ENCODE results near the gene ABLIM1. TPM values are rescaled to one million over a fixed set of nuclear protein-coding genes. Genes with fewer than 3 reads are reported as not detected.

ABLIM1 gene
- total RNA-seq, 1 donor from 2014 or later = 70.0 TPM

DNA sequence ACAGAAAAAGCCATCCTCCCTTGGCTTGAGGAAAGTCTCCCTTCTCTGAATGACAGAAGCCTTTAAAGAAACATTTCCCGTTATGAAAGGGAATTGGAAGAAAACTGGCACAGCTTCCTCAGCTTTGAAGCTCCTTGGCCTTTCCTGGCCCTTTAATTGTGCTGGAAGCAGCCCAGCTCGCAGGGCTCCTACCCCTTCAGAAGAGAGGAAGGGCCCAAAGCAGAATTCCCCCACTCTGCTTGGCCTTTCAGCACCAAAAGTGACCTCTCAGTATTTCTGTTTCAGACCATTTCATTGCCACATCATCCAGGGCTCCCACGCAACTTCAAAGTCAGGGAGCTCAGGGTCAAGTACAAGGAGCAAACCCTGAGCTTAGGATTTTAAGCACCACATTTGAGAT is 258.0 kb downstream of the ABLIM1 start:
- peaks cover 2% of the 10 kb centered on the region for H3K27me3 Mint-ChIP-seq (ENCODE audit: low read depth, unreplicated experiment)
- FAIRE-seq (no peak), DNase-seq (ENCODE audit: low read depth) (no peak)
- peaks cover 63% of the 10 kb centered on the region for H3K4me1 Mint-ChIP-seq (ENCODE audit: low read depth, unreplicated experiment)
- TF ChIP-seq, protein P1, sequence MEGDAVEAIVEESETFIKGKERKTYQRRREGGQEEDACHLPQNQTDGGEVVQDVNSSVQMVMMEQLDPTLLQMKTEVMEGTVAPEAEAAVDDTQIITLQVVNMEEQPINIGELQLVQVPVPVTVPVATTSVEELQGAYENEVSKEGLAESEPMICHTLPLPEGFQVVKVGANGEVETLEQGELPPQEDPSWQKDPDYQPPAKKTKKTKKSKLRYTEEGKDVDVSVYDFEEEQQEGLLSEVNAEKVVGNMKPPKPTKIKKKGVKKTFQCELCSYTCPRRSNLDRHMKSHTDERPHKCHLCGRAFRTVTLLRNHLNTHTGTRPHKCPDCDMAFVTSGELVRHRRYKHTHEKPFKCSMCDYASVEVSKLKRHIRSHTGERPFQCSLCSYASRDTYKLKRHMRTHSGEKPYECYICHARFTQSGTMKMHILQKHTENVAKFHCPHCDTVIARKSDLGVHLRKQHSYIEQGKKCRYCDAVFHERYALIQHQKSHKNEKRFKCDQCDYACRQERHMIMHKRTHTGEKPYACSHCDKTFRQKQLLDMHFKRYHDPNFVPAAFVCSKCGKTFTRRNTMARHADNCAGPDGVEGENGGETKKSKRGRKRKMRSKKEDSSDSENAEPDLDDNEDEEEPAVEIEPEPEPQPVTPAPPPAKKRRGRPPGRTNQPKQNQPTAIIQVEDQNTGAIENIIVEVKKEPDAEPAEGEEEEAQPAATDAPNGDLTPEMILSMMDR (IDR thresholded peaks at IDR 0.05; ENCODE audit: insufficient read depth, low read depth, low read length) = no peak
- no peak for TF ChIP-seq EZH2 (IDR thresholded peaks at IDR 0.05; ENCODE audit: insufficient read depth, low read length)
- H3K9me3 ChIP-seq (ENCODE audit: insufficient read depth, low read depth, low read length) = no peaks in the 10 kb centered on the region
- H3K4me3 ChIP-seq (ENCODE audit: insufficient read depth, low read depth, low read length) = no peak overlapping the region
- H2AFZ ChIP-seq (ENCODE audit: low read depth, low read length) = no peak overlapping the region
- peaks cover 7% of the 10 kb centered on the region for H3K36me3 Mint-ChIP-seq (ENCODE audit: low read depth, unreplicated experiment)
- H3K4me2 ChIP-seq (ENCODE audit: low read length) = peak overlapping the region; percentile 12
- no peak overlapping the region for H3K27ac Mint-ChIP-seq (ENCODE audit: unreplicated experiment)
- no peaks in the 10 kb centered on the region for H3K36me3 ChIP-seq (ENCODE audit: insufficient read depth, low read length)
- no peak overlapping the region for H3K27ac ChIP-seq (ENCODE audit: low read depth, low read length)
- H3K9me3 Mint-ChIP-seq (ENCODE audit: unreplicated experiment) = no peaks in the 10 kb centered on the region
- peaks cover 22% of the 10 kb centered on the region for H3K4me1 ChIP-seq (ENCODE audit: insufficient read depth, low read length)
- H3K9ac ChIP-seq (ENCODE audit: low read length) = no peak overlapping the region
- peak overlapping the region; percentile 2 for H3K4me3 Mint-ChIP-seq (ENCODE audit: unreplicated experiment)
- peaks cover 3% of the 10 kb centered on the region for H3K27me3 ChIP-seq (ENCODE audit: insufficient read depth, low read length)
- H3K79me2 ChIP-seq (ENCODE audit: insufficient read depth, low read length) = no peaks in the 10 kb centered on the region
- H4K20me1 ChIP-seq (ENCODE audit: insufficient read depth, low read length) = no peaks in the 10 kb centered on the region

DNA sequence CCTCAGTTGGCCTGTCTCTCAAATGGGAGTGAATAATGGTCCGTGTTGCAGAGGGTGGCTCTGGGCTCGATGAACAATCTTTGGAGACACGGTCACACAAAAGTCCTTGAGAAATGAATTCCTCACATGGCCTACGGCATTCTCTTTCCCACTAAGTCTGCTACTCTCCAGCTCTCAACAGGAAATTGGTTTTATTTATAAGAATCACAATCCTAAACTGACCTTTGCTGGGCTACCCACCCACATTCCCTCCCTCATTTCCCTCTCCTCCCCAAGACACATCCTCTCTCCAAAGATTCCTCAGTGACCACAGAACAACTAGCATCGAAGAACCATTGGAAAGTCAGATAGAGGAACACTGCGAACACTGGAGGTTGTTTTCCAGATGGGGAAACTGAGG is 258.5 kb downstream of the ABLIM1 start:
- Histone ChIP-seq H3K9me3 (ENCODE audit: insufficient read depth, low read depth, low read length) (no peaks in the 10 kb centered on the region), H3K27ac (ENCODE audit: low read depth, low read length) (no peak overlapping the region), H3K27me3 (ENCODE audit: insufficient read depth, low read length) (peaks cover 3% of the 10 kb centered on the region), H4K20me1 (ENCODE audit: insufficient read depth, low read length) (no peaks in the 10 kb centered on the region), H3K4me1 (ENCODE audit: insufficient read depth, low read length) (peaks cover 22% of the 10 kb centered on the region), H3K36me3 (ENCODE audit: insufficient read depth, low read length) (no peaks in the 10 kb centered on the region), H3K4me2 (ENCODE audit: low read length) (peak overlapping the region; percentile 12), H2AFZ (ENCODE audit: low read depth, low read length) (no peak overlapping the region), H3K79me2 (ENCODE audit: insufficient read depth, low read length) (no peaks in the 10 kb centered on the region), H3K4me3 (ENCODE audit: insufficient read depth, low read depth, low read length) (no peak overlapping the region), H3K9ac (ENCODE audit: low read length) (no peak overlapping the region)
- Mint-ChIP-seq H3K4me3 (ENCODE audit: unreplicated experiment) (peak overlapping the region; percentile 47), H3K36me3 (ENCODE audit: low read depth, unreplicated experiment) (peaks cover 12% of the 10 kb centered on the region), H3K4me1 (ENCODE audit: low read depth, unreplicated experiment) (peaks cover 63% of the 10 kb centered on the region), H3K27me3 (ENCODE audit: low read depth, unreplicated experiment) (no peaks in the 10 kb centered on the region), H3K27ac (ENCODE audit: unreplicated experiment) (no peak overlapping the region), H3K9me3 (ENCODE audit: unreplicated experiment) (no peaks in the 10 kb centered on the region)
- TF ChIP-seq EZH2 (IDR thresholded peaks at IDR 0.05; ENCODE audit: insufficient read depth, low read length) = no peak
- TF ChIP-seq, protein P1 (IDR thresholded peaks at IDR 0.05; ENCODE audit: insufficient read depth, low read depth, low read length) = no peak
- FAIRE-seq = no peak
- DNase-seq (ENCODE audit: low read depth) = peak; percentile 22

DNA sequence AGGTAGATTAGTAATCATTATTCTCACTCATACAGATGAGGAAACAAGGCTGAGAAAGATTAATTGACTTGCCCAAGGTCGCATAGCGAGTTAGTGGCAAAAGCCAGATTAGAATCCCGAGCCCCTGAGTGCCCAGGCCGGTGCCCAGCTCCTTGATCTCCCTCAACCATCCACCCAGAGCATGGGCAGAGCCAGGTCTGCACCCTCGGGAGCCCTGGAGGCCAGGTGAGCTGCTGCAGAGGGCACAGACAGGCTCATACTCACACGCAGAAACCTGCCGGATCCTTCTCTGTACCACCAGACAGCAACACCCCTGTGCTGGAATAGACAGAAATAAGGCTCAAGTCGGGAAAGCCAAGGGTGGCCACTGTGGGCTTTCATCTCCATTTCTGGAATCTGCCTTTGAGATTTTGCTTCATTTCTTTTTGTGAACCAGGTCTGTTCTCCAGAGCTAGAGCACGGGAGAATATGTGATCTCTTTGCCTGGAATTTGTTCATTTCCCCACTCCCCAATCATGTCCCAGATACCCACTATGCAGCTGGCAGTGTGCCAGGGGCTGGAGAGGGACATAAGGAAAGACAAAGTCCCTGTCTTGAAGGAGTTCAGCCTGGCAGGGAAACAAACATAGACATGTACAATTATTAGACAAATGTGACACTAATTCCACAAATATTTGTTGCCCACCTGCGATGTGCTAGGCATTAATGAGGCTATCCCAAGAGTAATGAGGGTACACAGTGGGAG is 259.3 kb downstream of the ABLIM1 start:
- Mint-ChIP-seq H3K36me3 (ENCODE audit: low read depth, unreplicated experiment) (peaks cover 12% of the 10 kb centered on the region), H3K4me1 (ENCODE audit: low read depth, unreplicated experiment) (peaks cover 66% of the 10 kb centered on the region), H3K4me3 (ENCODE audit: unreplicated experiment) (no peak overlapping the region), H3K27ac (ENCODE audit: unreplicated experiment) (peak overlapping the region; percentile 58), H3K9me3 (ENCODE audit: unreplicated experiment) (no peaks in the 10 kb centered on the region), H3K27me3 (ENCODE audit: low read depth, unreplicated experiment) (no peaks in the 10 kb centered on the region)
- Histone ChIP-seq H3K4me1 (ENCODE audit: insufficient read depth, low read length) (peaks cover 24% of the 10 kb centered on the region), H2AFZ (ENCODE audit: low read depth, low read length) (no peak overlapping the region), H3K4me3 (ENCODE audit: insufficient read depth, low read depth, low read length) (no peak overlapping the region), H4K20me1 (ENCODE audit: insufficient read depth, low read length) (no peaks in the 10 kb centered on the region), H3K27me3 (ENCODE audit: insufficient read depth, low read length) (peaks cover 1% of the 10 kb centered on the region), H3K9me3 (ENCODE audit: insufficient read depth, low read depth, low read length) (no peaks in the 10 kb centered on the region), H3K79me2 (ENCODE audit: insufficient read depth, low read length) (no peaks in the 10 kb centered on the region), H3K36me3 (ENCODE audit: insufficient read depth, low read length) (no peaks in the 10 kb centered on the region), H3K27ac (ENCODE audit: low read depth, low read length) (no peak overlapping the region), H3K9ac (ENCODE audit: low read length) (no peak overlapping the region), H3K4me2 (ENCODE audit: low read length) (no peak overlapping the region)
- DNase-seq (ENCODE audit: low read depth) (no peak), FAIRE-seq (no peak)
- no peak for TF ChIP-seq EZH2 (IDR thresholded peaks at IDR 0.05; ENCODE audit: insufficient read depth, low read length)
- TF ChIP-seq, protein P1 (IDR thresholded peaks at IDR 0.05; ENCODE audit: insufficient read depth, low read depth, low read length) = no peak
